Measurements from ENCODE around the gene GCN1.

Gene GCN1

DNA sequence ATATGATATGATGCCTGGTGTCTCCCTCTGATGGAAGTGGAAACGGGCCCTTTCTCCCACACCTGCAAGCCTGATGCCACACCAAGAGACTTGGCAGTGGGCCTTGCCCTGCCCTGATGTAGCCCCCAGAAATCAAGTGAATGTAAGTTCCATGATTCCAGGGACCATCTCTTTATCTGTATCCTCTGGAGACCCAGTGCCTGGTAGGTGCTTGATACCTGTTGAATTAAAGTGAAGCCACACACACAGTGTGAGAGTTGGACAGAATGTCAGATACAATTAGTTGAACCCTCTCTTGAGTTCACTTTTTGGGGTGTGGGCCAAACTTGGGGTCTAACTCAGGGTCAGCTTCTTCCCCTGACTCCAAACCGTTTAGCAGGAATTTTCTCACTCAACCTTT lies 73.2 kb downstream of the GCN1 start:
- DNase-seq (ENCODE audit: low read depth in 4 of 4, low spot score in 1 of 4): no peak

DNA sequence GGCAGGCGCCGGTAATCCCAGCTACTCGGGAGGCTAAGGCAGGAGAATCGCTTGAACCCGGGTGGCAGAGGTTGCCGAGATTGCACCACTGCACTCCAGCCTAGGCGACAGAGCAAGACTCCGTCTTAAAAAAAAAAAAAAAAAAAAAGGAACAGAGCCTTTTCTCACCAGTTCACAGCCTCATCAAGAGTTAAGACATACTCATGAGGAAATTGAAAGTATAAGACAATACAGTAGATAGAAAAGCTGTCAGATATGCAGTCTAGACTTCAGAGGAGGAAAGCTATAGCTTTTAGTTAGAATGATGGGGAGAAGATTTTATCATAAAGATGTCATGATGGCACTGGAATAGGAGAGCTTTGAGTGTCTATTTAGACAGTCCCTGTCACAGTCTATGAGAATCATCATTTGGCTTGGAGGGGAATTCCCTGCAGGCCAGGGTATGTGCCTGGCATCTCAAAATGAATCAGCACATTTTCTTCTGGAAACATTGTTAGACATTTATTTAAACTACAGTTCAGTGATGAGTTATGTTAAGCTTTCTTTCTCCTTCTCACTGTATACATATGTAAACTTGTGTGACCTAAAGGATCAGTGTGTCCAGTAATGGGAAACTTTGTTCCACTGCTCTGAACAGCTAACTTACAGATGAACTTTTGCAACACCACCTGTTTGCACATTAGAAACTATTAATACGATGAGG lies 75.1 kb downstream of the GCN1 start:
- DNase-seq (ENCODE audit: low read depth in 4 of 4, low spot score in 1 of 4): peak in 1 of 4 experiments; percentile 36

DNA sequence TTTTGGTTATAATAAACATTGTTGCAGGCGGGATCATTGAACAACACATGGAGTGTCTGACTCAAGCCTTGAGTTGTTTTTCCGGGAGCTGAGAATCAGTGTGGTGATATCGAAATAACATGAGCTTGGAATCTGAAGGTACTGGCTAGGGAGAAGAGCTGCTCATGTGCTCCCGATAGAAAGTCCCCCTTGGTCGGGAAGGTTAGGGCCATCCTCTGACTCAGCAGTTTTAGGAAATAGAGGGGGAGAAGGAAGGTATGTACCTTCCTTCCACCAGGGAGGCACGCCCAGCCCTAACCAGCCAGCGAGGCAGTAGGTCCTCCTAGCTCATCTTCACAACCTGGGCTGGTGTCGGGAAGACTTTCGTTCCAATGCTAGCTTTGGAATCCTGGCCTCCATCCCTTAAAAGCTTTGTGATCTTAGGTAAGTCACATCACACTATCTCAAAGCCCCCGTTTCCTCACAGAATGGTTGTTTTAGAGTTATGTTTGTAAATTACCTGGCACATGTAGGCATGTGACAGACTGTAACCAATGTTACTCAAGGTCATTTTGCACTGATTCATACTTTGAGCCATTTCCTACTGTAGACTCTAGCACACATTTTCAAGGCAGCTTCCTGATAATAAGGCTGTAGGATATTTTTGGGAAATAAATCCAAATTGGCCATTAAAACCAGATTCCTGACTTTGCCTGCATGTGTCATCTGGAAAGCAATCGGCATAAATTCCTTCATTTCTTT lies 76.0 kb downstream of the GCN1 start:
- DNase-seq (ENCODE audit: low read depth in 4 of 4, low spot score in 1 of 4): no peak

DNA sequence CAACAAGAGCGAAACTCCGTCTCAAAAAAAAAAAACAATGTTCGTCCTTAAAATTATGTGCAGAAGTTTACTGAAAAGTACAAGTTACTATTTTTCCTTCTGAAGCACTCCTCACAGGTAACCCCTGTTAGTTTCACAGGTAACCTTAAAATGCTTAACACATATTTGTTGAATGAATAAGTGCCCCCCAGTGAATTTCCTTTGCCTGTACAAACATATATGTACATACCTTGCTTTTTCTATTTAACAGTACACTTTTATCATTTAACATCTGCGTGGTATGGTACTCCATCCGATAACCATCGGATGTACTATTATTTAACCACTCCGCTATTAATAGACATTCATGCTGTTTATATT lies 76.6 kb downstream of the GCN1 start:
- no peak for DNase-seq (ENCODE audit: low read depth in 4 of 4, low spot score in 1 of 4)

DNA sequence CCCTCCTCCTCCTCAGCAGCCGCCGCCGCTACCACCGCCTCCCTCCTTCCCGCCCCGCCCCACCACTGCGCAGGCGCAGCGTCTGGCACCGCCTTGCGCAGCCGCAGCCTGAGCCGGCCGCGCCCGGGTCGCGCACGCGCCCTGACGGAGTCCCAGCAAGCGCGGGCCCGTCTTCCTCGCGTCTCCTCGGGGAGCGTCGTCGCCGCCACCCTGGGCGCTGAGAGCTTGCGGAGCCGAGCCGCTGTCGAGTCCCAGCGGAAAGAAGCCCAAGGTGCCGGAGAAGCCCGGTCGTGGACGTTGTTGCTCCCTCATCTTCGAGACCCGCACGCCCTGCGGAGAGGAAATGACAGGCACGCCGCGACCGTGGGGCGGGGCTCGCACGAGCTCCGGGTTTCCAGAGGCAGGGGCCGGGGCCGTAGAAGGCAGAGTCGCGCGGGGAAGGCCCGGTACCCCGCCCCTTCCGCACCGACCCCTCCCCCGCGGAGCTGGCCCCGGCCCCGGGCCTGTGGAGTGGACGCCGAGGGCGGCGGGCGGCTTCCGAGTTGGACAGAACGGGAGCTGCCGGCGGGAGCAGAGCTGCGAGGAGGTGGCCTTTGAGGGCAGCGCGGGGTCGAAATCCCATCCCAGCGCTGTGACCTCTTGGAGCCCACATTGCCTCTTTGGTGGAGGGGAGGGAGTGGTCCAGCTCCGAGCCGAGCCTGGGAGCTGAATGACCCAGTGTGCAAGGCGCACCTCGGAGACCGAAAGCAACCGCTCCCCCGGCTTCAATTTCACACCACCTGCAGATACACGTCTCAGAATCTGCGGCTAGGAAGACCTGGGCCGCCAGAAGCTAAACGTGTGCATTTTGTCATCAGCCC lies 77.5 kb downstream of the GCN1 start:
- peak; percentile 94 to 97 (median 96) for DNase-seq (ENCODE audit: low read depth in 4 of 4, low spot score in 1 of 4)

DNA sequence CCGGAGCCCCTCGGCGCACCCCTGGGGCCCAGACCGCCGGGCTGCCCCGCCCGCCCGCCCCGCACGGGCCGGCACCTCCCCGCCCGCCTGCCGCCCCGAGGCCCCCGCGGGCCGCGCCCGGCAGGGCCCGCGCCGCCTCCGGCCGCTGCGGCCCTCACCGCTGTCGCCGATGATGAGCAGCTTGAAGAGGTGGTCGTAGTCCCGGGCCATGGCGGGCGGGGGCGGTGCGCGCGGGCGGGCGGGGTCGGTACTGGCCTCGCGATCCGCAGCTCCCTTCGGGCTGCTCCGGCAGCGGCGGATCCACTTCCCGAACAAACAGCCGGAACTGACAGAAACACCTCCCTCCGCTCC lies 78.1 kb downstream of the GCN1 start, which contains the start of gene RAB35:
Gene RAB35 (minus strand): TSS at position 313 of the 351 bp plus-strand sequence. CDS start 103 bp downstream, at position 210.
- no peak for DNase-seq (ENCODE audit: low read depth in 4 of 4, low spot score in 1 of 4)

DNA sequence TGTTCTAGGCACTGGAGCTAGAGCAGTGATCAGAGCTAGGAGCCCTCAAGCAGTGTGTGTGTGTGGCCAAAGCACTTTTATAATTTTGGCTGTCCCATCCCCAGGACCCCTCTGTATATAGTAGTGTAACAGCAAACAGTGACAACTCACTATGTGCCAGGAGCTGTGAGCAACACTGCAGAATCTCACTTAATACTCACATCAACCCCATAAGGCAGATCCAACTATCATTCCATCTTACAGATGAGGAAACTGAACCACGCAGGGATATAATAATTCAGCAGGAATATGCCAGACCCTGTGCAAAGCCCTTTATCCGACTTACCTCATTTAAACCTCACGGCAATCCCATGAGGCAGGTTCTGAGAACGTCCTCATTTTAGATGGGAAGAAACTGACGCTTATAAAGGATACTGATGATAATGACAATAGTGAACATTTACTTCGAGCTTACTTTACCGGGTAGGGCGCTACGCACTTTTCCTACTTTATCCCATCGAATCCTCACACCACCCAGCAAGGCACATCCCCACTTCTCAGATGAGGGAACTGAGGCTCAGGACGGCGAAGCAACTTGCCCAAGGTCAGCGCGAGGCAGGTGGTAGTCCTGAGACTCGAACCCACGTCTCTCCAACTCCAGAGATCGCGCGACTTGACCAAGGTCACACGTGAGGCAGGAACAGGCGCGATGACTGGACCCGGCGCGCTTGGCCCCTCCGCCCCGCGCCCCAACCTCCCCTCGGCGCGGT lies 78.6 kb downstream of the GCN1 start:
- DNase-seq (ENCODE audit: low read depth in 4 of 4, low spot score in 1 of 4): no peak

DNA sequence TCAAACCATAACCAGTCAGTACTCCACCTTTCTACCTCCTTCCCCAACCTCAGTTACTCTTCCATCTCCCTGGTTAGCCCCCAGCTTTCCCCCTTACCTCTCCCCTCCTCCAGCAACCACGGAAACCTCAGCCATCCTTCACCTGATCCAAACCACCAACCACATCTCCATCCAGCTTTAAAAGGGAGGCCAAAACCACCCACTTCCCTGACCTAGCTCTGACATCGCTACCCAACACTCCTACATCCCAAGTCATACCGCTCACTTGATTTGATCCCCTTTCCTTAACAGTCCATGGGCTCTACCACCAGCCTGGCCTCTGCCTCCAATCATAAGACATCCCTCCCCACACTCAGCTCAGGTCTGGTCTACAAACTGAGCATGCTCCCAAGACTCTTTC lies 79.4 kb downstream of the GCN1 start:
- no peak for DNase-seq (ENCODE audit: low read depth in 4 of 4, low spot score in 1 of 4)

DNA sequence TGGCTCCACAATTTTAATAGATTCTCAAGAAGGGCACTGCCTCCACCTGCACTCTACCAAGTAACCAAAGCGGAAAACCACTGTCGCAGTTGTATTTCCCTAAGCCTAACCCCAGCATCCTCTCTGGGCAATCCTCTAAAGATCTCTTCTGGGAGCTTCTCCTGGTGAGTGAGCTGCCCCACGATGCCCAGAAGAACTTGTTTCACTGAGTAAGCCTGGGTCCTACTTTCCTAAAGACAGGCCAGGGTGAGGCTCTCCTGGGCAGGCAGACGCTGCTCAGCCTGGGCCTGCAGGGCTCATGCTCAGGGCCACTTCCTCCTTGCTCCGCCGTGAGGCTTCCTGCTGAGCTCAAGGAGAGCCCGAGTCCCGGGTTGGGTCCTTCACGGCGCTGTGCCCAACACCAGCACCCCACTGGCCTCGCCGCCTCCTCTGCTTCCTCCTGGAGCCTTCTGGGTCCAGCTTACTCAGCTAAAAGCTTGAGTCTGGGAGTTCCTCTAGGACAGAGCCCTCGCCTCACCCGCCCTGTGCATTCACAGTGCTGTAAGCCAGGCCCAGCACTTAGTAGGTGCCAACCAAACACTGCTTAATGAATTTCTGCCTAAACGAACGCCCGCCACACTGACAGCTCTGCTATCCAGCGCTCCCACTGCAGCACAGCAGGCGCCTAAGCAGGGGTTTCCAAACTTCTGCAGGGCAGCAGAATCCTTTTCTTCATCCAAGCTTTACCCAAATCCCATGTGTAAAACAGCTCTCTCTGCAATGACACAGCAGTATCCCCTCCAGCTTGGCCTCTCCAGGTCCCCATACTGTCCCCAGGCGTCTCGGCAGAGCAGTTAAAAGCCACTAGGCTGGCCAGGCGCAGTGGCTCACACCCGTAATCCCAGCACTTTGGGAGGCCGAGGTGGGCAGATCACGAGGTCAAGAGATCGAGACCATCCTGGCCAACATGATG lies 83.7 kb downstream of the GCN1 start:
- DNase-seq (ENCODE audit: low read depth in 4 of 4, low spot score in 1 of 4): peak in 1 of 4 experiments; percentile 20

DNA sequence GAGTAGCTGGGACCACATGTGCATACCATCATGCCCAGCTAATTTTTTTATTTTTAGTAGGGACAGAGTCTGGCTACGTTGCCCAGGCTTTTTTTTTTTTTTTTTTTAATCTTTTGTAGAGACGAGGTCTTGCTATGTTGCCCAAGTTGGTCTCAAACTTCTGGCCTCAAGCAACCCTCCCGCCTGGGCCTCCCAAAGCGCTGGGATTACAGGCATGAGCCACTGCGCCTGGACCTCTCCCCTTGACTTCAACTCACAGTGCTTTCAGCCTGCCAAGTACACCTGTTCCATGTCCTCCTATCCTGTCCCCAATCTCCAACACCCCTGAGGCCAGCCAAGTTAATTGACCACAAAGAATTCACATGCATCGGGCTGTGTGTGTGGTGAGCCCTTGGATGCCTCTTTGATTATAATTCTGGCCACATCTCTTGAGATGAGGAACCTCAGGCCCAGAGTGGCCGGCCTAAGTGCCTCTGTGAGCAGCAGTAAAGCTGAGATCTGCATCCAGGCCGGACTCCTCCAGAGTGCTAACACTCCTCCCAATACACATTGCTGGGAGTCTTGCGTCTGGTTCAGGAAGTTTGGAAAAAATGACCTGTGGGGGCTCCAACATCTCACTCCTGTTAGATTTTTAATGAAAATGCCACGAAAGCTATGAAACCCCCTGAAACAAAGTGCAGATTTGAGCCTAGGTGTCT lies 84.8 kb downstream of the GCN1 start:
- DNase-seq (ENCODE audit: low read depth in 4 of 4, low spot score in 1 of 4): no peak

DNA sequence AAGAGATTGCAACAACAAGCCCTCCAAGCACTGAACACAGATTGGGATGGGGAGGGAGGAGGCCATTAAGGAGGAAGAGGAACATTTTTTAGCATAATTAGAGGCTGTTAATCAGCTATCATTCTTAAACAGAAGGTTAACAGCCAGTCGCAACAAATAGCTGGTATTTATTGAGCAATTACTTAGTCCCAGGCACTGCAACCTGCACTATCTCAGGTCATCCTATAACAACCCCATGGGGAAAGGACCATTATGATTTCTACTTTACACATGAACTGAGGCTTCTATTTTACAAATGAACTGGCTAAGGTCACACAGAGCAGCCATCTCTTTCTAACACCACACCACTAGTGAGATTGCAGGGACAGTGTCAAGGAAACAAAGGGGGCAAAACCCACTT lies 88.4 kb downstream of the GCN1 start:
- DNase-seq (ENCODE audit: low read depth in 4 of 4, low spot score in 1 of 4): no peak

DNA sequence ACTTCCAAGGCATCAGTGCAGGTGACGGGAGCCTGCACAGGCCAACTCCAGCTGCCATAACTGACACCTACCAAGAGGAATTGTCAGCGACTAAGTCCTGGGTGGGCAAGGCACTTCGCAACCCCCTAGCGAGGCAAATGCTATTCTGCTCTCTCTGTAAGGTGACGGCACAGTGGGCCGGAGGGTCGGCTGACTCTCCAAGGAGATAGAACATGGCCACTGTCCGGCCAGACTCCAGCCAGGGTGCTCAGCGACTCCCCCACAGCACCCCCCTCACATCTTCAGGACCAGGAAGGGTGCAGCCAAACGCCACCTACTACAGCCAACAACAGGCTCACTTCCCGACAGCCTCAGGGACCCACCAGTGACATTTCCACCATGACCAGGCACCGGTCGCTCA lies 91.1 kb downstream of the GCN1 start:
- DNase-seq (ENCODE audit: low read depth in 4 of 4, low spot score in 1 of 4): no peak

DNA sequence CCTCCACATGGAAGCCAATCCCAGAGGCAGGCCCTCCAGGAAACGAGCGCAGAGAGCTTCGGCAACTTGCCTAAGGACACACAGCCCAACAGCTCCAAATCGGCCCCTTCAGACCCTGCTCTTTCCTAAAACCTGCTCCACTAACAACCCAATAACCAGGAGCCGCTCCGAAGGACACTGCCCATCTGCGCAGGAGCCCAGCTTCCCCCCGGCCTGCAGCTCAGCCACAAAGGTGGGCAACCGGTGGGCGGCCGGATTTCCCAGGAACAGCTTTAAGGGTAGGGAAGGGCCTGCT lies 91.5 kb downstream of the GCN1 start:
- DNase-seq (ENCODE audit: low read depth in 4 of 4, low spot score in 1 of 4): no peak

DNA sequence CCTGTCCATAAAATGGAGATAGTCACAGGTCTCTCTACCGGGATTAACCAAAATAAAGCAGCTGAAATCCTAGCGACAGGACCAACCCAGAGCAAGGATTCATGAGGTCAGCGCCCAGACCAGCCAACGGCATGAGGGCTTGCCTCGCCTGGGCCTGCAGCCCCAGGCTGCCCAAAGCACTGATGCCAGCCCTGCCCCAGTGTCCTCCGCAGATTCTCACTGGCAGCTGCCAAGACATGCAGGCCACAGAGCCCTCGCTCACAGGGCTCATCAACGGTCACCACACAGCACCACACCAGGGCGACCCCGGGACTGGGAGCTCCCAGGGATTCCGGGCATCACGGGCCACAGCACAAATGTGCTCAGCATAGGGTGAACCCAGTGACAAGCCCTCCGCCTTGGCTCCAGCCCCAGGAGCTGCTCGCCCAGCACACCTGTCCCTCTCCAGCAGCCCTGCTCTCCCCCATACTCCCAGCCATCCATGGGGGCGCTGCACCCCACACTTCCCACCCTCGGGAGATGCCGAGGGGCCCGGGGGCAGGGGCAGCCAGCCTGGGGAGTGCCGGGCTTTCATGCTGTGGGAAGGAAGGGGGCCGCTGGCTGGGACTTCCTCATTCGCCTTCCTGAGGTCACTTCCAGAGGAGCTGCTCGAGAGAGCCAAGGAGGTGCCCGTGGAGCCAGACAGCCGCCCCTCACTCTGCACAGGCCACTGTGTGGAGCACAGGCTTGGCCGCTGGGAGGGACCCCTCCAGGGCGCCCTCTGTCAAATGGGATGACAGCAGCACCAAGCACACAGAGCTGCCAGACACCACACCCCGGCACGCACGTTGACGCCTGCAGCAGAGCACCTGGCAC lies 92.1 kb downstream of the GCN1 start:
- no peak for DNase-seq (ENCODE audit: low read depth in 4 of 4, low spot score in 1 of 4)

DNA sequence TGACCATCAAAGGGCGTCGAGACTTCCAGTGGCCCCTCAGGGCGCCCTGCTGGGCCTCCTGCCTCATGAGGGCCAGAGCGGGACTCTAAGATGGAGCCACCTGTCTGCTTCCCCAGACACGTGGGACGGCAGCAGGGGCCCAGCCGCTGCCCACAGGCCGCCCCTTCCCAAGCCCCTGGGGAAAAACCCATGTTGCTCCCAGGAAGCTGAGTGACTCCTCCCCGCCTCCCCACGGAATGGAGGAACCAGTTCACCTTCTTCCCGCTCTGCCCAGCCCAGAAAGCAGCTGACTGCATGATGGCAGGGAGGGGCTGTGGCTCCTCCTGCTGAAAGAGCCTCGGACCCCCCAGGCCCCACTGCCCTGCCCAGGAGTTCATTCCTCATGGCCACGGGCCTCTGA lies 92.9 kb downstream of the GCN1 start:
- DNase-seq (ENCODE audit: low read depth in 4 of 4, low spot score in 1 of 4): no peak

DNA sequence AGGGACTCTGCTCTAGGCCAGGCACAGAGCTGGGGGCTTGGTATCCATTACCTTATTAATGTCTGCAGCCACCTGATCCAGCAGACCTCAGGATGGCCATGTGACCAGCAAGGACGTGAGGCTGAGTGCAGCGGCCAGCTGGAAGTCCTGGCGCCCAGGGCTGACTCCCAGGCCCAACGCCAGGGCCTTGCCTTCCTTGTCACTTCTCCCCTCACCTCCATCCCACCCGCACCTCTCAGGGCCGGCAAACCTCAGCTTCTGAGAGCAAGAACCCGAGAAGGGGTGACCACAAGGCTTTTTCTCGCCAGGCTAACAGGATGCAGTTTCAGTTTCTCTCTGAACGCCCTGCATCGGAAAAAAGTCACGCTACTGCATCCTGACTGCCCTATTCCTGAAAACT lies 93.3 kb downstream of the GCN1 start:
- DNase-seq (ENCODE audit: low read depth in 4 of 4, low spot score in 1 of 4): no peak

DNA sequence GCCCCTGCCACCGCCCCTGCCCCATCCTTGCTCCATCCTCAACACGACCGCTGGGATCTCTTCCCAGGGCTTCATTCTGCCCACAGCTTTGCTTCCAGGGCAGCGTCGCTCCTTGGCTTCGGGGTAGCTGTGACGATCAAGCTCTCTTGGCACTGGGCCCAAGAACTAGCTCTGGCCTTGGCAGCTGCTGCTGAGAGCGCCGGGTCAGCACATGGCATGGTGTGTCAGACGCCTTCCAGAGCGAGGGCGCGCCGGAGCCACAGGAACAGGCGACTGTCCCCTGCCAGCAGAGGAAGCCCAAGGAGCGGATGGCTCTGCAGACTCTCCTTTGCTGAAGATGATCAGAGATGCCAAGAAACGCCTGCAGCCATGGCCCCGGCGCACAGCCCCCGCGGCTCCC lies 93.9 kb downstream of the GCN1 start:
- DNase-seq (ENCODE audit: low read depth in 4 of 4, low spot score in 1 of 4): no peak

DNA sequence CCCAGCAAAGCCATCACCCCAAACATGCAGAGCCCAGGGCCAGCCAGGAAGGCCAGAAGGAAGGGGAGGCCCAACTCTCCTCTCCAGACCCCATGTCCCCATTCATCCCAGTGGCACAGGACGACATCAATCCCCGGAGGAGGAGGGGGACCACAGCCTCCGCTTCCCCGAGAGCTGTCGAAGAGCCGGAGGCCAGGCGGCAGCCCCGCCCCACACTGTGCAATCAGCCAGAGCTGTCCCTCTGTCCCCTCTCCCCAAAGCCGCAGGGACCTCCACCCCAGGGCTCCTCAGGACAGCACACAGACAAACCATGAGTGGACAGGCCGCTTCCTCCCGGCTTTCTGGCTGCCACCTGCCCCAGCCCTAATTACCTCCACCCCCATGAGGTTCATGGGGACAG lies 94.8 kb downstream of the GCN1 start:
- DNase-seq (ENCODE audit: low read depth in 4 of 4, low spot score in 1 of 4): no peak
